OCI-LY1 (cell line): ENCODE results near the gene PCBD1.

Experiments
- CTCF ChIP-seq: fragments of 200-600 bp; sonication (generic), shearing (Covaris generic); IDR thresholded peaks from 2 replicates; pipeline ENCODE4 v1.5.1; 2017; ENCODE audit warnings: mild to moderate bottlenecking, antibody characterized with exemption, low read length, moderate library complexity, mixed read lengths
- EZH2 ChIP-seq: fragments of 200-600 bp; sonication (generic), shearing (Covaris generic); IDR thresholded peaks from 2 replicates; pipeline ENCODE4 v1.8.0; 2017; ENCODE audit warnings: borderline replicate concordance, mixed run types, mild to moderate bottlenecking, antibody characterized with exemption, low read length, moderate library complexity, mixed read lengths

GRCh38 chr10:70849582-70850016, 38.8 kb downstream of the PCBD1 start:
- TF ChIP-seq CTCF (no peak), EZH2 (no peak)
